A673 (cell line): ENCODE measurements around the gene CYTH3. TPM values are rescaled to one million over a fixed set of nuclear protein-coding genes. Genes with fewer than 3 reads are reported as not detected.

Experiments
- BruUV-seq: library from RNA; stranded (reverse); fragments of 400-500 nt; replicated peaks from 2 replicates; lab custom pipeline; 2021; lab: Mats Ljungman, UMichigan
- CTCF ChIA-PET: fragments of 300-600 bp; sonication (Branson Sonifier 250); formaldehyde crosslinking; loops from one replicate; lab custom pipeline; 2022; ENCODE audit warnings: antibody characterized with exemption; lab: Charles Lee
- POLR2A ChIA-PET: fragments of 300-600 bp; sonication (Branson Sonifier 250); formaldehyde crosslinking; loops from one replicate; lab custom pipeline; 2022; ENCODE audit warnings: antibody characterized with exemption; ENCODE audit not compliant: low non-redundant PET; lab: Charles Lee
- DNase-seq: peaks from one replicate; pipeline ENCODE4 v3.0.0-alpha.2; 2015; ENCODE audit warnings: low spot score
- H3K27ac ChIP-seq: fragments of 200-600 bp; sonication (generic); 2 replicates; pipeline ENCODE4 v1.5.1; 2016; ENCODE audit warnings: mixed run types, low read depth, mild to moderate bottlenecking, mixed read lengths, antibody characterized with exemption, low read length; ENCODE audit not compliant: poor library complexity, severe bottlenecking
- H3K27me3 ChIP-seq: fragments of 200-600 bp; sonication (generic); replicated peaks from 2 replicates; pipeline ENCODE4 v1.6.1; 2017; ENCODE audit warnings: mixed run types, low read depth, mild to moderate bottlenecking, mixed read lengths, antibody characterized with exemption, low read length; ENCODE audit not compliant: insufficient read depth, poor library complexity
- H3K36me3 ChIP-seq: fragments of 200-600 bp; sonication (generic); 2 replicates; pipeline ENCODE4 v1.6.1; 2016; ENCODE audit warnings: mixed run types, mild to moderate bottlenecking, mixed read lengths, antibody characterized with exemption, low read length; ENCODE audit not compliant: insufficient read depth, poor library complexity, severe bottlenecking
- H3K4me1 ChIP-seq: fragments of 200-600 bp; sonication (generic); 2 replicates; pipeline ENCODE4 v1.6.1; 2017; ENCODE audit warnings: mixed run types, mild to moderate bottlenecking, mixed read lengths, antibody characterized with exemption, low read length; ENCODE audit not compliant: insufficient read depth, poor library complexity, severe bottlenecking
- H3K4me3 ChIP-seq: fragments of 200-600 bp; sonication (generic); 2 replicates; pipeline ENCODE4 v1.5.1; 2016; ENCODE audit warnings: low read depth, mixed run types, mild to moderate bottlenecking, mixed read lengths, low read length; ENCODE audit not compliant: poor library complexity, severe bottlenecking
- H3K9me3 ChIP-seq: fragments of 200-600 bp; sonication (generic); 2 replicates; pipeline ENCODE4 v1.6.1; 2016; ENCODE audit warnings: mixed run types, low read depth, mild to moderate bottlenecking, mixed read lengths, antibody characterized with exemption, low read length; ENCODE audit not compliant: poor library complexity, severe bottlenecking
- EZH2 ChIP-seq: fragments of 200-600 bp; sonication (generic); IDR thresholded peaks from 2 replicates; pipeline ENCODE4 v1.6.1; 2017; ENCODE audit warnings: borderline replicate concordance, low read depth, mild to moderate bottlenecking, mixed read lengths, antibody characterized with exemption, low read length; ENCODE audit not compliant: poor library complexity, severe bottlenecking
- intact Hi-C: fragments of 100-400 bp; cut with micrococcal nuclease; formaldehyde crosslinking; loops from one replicate; pipeline ENCODE4 v1.10.0; 2022; ENCODE audit not compliant: unreplicated experiment
- total RNA-seq: library from RNA; stranded (reverse); gene quantifications from 2 replicates; pipeline ENCODE4 v1.2.3, GENCODE V29; 2021
- TF ChIP-seq, protein P1 (sequence below): fragments of 300-800, 200-600 bp; sonication (generic); conservative IDR thresholded peaks from 2 replicates; pipeline ENCODE4 v1.5.1; 2017; ENCODE audit warnings: low read depth, mild to moderate bottlenecking, antibody characterized with exemption, low read length, moderate library complexity, mixed read lengths

CYTH3 gene
- total RNA-seq, 1 experiment from 2014 or later, result 20.2 TPM

DNA sequence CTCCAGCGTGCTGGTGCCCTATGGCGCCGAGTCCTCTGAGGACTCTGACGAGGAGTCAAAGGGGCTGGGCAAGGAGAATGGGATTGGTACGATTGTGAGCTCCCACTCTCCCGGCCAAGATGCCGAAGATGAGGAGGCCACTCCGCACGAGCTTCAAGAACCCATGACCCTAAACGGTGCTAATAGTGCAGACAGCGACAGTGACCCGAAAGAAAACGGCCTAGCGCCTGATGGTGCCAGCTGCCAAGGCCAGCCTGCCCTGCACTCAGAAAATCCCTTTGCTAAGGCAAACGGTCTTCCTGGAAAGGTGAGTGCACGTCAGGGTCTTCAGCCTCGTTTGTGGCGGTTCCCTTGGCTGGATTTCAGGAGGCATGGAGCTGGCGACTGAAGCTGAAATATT, 122.4 kb downstream of the CYTH3 start:
- DNase-seq, result no peak
- intact Hi-C loops, result no loop called here
- H3K9me3 ChIP-seq, result no peaks in the 10 kb centered on the region
- no TSS peak for BruUV-seq
- H3K4me3 ChIP-seq, result no peak overlapping the region
- CTCF ChIA-PET, result no interaction called here
- no peaks in the 10 kb centered on the region for H3K27me3 ChIP-seq
- no peaks in the 10 kb centered on the region for H3K4me1 ChIP-seq
- H3K27ac ChIP-seq, result no peak overlapping the region
- peaks cover 84% of the 10 kb centered on the region for H3K36me3 ChIP-seq
- TF ChIP-seq, protein P1, sequence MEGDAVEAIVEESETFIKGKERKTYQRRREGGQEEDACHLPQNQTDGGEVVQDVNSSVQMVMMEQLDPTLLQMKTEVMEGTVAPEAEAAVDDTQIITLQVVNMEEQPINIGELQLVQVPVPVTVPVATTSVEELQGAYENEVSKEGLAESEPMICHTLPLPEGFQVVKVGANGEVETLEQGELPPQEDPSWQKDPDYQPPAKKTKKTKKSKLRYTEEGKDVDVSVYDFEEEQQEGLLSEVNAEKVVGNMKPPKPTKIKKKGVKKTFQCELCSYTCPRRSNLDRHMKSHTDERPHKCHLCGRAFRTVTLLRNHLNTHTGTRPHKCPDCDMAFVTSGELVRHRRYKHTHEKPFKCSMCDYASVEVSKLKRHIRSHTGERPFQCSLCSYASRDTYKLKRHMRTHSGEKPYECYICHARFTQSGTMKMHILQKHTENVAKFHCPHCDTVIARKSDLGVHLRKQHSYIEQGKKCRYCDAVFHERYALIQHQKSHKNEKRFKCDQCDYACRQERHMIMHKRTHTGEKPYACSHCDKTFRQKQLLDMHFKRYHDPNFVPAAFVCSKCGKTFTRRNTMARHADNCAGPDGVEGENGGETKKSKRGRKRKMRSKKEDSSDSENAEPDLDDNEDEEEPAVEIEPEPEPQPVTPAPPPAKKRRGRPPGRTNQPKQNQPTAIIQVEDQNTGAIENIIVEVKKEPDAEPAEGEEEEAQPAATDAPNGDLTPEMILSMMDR, result no peak
- TF ChIP-seq EZH2, result no peak
- POLR2A ChIA-PET, result no interaction called here

DNA sequence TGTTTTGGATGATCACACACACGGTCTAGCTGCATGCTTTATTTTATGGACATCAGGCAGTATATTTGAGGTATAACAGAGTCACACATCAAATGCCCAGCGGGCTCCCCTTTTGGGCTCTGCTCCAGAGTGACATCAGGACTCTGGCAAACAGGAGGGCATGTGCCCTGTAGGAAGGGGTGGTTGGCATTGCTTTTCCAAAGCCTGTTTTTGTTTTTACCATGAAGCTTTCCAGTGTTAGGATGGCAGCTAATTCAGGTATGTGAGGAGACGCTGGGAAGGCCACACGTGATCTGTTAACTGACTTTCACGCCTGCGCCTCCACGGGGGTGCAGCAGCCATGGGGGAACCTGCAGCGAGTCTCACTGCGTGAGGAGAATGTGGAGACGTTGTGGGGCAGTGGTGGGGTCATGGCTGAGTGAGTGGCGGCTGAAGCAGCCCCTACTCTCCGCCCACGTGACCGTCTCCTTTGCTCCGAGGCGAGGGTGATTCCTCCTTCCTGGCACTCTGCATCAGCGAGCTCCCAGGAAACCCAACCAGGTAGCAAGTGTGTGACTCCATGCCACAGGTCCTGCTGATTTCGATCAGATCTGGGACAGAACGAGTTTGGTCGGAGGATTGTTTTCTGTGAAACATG, 123.6 kb downstream of the CYTH3 start:
- H3K4me3 ChIP-seq, result no peak overlapping the region
- H3K27me3 ChIP-seq, result no peaks in the 10 kb centered on the region
- no peaks in the 10 kb centered on the region for H3K9me3 ChIP-seq
- POLR2A ChIA-PET, result no interaction called here
- no peaks in the 10 kb centered on the region for H3K4me1 ChIP-seq
- DNase-seq, result no peak
- TF ChIP-seq, protein P1, result no peak
- TF ChIP-seq EZH2, result no peak
- CTCF ChIA-PET, result no interaction called here
- BruUV-seq, result no TSS peak
- H3K27ac ChIP-seq, result no peak overlapping the region
- H3K36me3 ChIP-seq, result peaks cover 91% of the 10 kb centered on the region
- intact Hi-C loops, result no loop called here

DNA sequence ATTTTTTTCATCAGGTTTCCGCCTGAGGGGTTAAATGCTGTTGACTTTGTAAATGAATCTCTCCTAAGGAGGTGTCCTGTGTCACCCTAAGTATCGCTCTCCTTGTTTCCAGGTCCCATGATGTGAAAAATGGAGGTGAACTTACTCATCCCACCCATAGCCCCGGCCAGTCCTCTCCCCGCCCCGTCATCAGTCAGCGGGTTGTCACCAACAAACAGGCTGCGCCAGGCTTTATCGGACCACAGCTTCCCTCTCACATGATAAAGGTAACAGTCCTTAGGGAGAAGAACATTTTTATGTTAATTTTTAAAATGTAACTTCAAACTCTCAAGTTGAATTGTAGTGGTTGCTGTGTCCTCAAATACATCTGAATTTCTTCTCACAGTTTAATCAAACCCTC, 124.8 kb downstream of the CYTH3 start:
- TF ChIP-seq EZH2, result no peak
- TF ChIP-seq, protein P1, result no peak
- Histone ChIP-seq H3K27me3 (no peaks in the 10 kb centered on the region), H3K4me1 (no peaks in the 10 kb centered on the region), H3K4me3 (no peak overlapping the region), H3K36me3 (peaks cover 87% of the 10 kb centered on the region), H3K27ac (no peak overlapping the region), H3K9me3 (no peaks in the 10 kb centered on the region)
- POLR2A ChIA-PET, result no interaction called here
- no peak for DNase-seq
- intact Hi-C loops, result no loop called here
- CTCF ChIA-PET, result interaction anchor here (0.5 kb wide), 1 partner anchor 203 kb away, joined by 5 read pairs; no protein-coding TSS in a partner anchor
- no TSS peak for BruUV-seq
